SK-N-SH treated with all-trans-retinoic acid at 6 μM for 48 hours (cell line): ENCODE measurements around the gene AGAP3.

Experiments
- ATAC-seq: fragments of 200-7000 bp; cut with Tn5 transposase; 3 replicates; pipeline ENCODE4 v1.9.1; 2020; ENCODE audit warnings: mild to moderate bottlenecking, moderate library complexity
- ARNTL ChIP-seq: fragments of 450-650 bp; formaldehyde crosslinking; IDR thresholded peaks from 2 replicates; pipeline ENCODE4 v1.5.0; 2020; ENCODE audit warnings: low read depth, mild to moderate bottlenecking, moderate library complexity, borderline replicate concordance
- BACH2 ChIP-seq: fragments of 250-450 bp; sonication (Bioruptor Pico); IDR thresholded peaks from 2 replicates; pipeline ENCODE4 v1.9.0; 2021; ENCODE audit warnings: mild to moderate bottlenecking, borderline replicate concordance
- CSDC2 ChIP-seq: fragments of 250-450 bp; sonication (Bioruptor Pico); IDR thresholded peaks from 2 replicates; pipeline ENCODE4 v1.5.0; 2020; ENCODE audit warnings: mild to moderate bottlenecking, moderate library complexity
- GLIS3 ChIP-seq: fragments of 250-450 bp; sonication (Bioruptor Pico); IDR thresholded peaks from 2 replicates; pipeline ENCODE4 v1.5.0; 2020; ENCODE audit warnings: mild to moderate bottlenecking, moderate library complexity
- ISL1 ChIP-seq: fragments of 250-450 bp; sonication (Bioruptor Pico); IDR thresholded peaks from 2 replicates; pipeline ENCODE4 v2.1.2; 2022; ENCODE audit warnings: mild to moderate bottlenecking, moderate library complexity
- OSR1 ChIP-seq: fragments of 250-450 bp; sonication (Bioruptor Pico); IDR thresholded peaks from 2 replicates; pipeline ENCODE4 v1.8.0; 2022; ENCODE audit warnings: moderate library complexity, mild to moderate bottlenecking, inconsistent platforms
- RARB ChIP-seq: fragments of 250-450 bp; sonication (Bioruptor Pico); IDR thresholded peaks from 2 replicates; pipeline ENCODE4 v1.8.0; 2021; ENCODE audit warnings: mild to moderate bottlenecking, moderate library complexity
- SNAI2 ChIP-seq: fragments of 250-450 bp; sonication (Bioruptor Pico); IDR thresholded peaks from 2 replicates; pipeline ENCODE4 v1.5.0; 2020; ENCODE audit warnings: mild to moderate bottlenecking, moderate library complexity
- TCF4 ChIP-seq: fragments of 250-450 bp; sonication (Bioruptor Pico); IDR thresholded peaks from 2 replicates; pipeline ENCODE4 v1.8.0; 2021; ENCODE audit warnings: mild to moderate bottlenecking, moderate library complexity, borderline replicate concordance
- TOX ChIP-seq: fragments of 250-450 bp; sonication (Bioruptor Pico); IDR thresholded peaks from 2 replicates; pipeline ENCODE4 v1.8.0; 2021; ENCODE audit warnings: mild to moderate bottlenecking, moderate library complexity, borderline replicate concordance
- ZFP3 ChIP-seq: fragments of 250-450 bp; sonication (Bioruptor Pico); IDR thresholded peaks from 2 replicates; pipeline ENCODE4 v1.5.0; 2020; ENCODE audit warnings: mild to moderate bottlenecking, moderate library complexity
- ZFP30 ChIP-seq: fragments of 450-650 bp; formaldehyde crosslinking; IDR thresholded peaks from 2 replicates; pipeline ENCODE4 v1.5.0; 2022; ENCODE audit warnings: mild to moderate bottlenecking, moderate library complexity
- ZNF565 ChIP-seq: fragments of 450-650 bp; formaldehyde crosslinking; conservative IDR thresholded peaks from 2 replicates; pipeline ENCODE4 v1.5.0; 2020; ENCODE audit warnings: low read depth, mild to moderate bottlenecking, moderate library complexity
- ZNF70 ChIP-seq: fragments of 450-650 bp; formaldehyde crosslinking; IDR thresholded peaks from 2 replicates; pipeline ENCODE4 v1.5.0; 2020; ENCODE audit warnings: mild to moderate bottlenecking, moderate library complexity
- ZNF8 ChIP-seq: fragments of 450-650 bp; formaldehyde crosslinking; IDR thresholded peaks from 2 replicates; pipeline ENCODE4 v1.5.0; 2020; ENCODE audit warnings: mild to moderate bottlenecking, moderate library complexity
- TF ChIP-seq, protein P1 (sequence below): fragments of 250-450 bp; sonication (Bioruptor Pico); IDR thresholded peaks from 2 replicates; pipeline ENCODE4 v1.5.0; 2020; ENCODE audit warnings: mild to moderate bottlenecking, moderate library complexity
- TF ChIP-seq, protein P2 (sequence below): fragments of 250-450 bp; sonication (Bioruptor Pico); IDR thresholded peaks from 2 replicates; pipeline ENCODE4 v1.8.0; 2021; ENCODE audit warnings: low read depth, mild to moderate bottlenecking, moderate library complexity, borderline replicate concordance
- TF ChIP-seq, protein P3 (sequence below): fragments of 250-450 bp; sonication (Bioruptor Pico); IDR thresholded peaks from 2 replicates; pipeline ENCODE4 v1.5.1; 2021; ENCODE audit warnings: mild to moderate bottlenecking, moderate library complexity
- TF ChIP-seq, protein P4 (sequence below): fragments of 250-450 bp; sonication (Bioruptor Pico); IDR thresholded peaks from 2 replicates; pipeline ENCODE4 v1.8.0; 2020; ENCODE audit warnings: mild to moderate bottlenecking, moderate library complexity, borderline replicate concordance
- TF ChIP-seq, protein P5 (sequence below): fragments of 250-450 bp; sonication (Bioruptor Pico); IDR thresholded peaks from 2 replicates; pipeline ENCODE4 v1.5.1; 2020; ENCODE audit warnings: low read depth, mild to moderate bottlenecking, moderate library complexity

Gene AGAP3

DNA sequence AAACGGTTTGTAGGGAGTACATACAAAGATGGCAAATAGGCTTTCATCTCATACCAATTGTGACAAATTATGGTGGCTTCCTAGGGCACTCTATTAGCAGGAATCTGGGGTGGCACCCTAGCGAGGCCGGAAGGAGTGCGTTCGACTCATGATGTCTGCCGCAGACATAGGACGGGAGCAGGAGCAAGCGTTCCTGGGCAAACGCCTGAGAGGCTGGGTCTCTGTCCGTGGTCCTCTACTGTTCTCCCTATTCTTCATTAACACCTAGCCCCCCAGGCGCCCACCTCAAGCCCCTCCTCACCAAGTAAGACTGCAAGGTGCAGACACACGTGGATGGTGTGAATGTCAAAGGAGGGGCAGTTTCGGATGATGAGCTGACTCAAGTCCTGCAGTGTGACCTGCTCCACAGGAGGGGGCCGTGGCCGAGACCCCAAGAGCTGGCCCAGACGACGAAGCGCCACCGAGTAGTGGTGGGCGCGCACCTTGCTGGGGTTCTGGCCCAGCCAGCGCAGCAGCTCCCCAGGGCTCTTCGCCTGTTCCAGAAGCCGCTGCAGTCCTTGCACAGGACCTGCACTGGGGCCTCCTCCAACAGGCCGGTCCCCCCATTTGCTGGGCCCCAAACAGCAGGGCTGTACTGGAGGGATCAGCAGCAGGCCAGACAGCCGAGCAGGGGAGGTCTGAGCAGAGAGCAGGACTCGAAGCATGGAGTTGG is 6.9 kb upstream of the AGAP3 start:
- TF ChIP-seq SNAI2 (CRISPR knock-in tag) (no peak), ZNF565 (CRISPR knock-in tag) (no peak), ISL1 (CRISPR knock-in tag) (no peak), GLIS3 (no peak), ZNF8 (CRISPR knock-in tag) (no peak), RARB (CRISPR knock-in tag) (no peak), CSDC2 (CRISPR knock-in tag) (no peak), TOX (CRISPR knock-in tag) (no peak), ZNF70 (CRISPR knock-in tag) (no peak), ZFP3 (CRISPR knock-in tag) (no peak)
- TF ChIP-seq, protein P1, sequence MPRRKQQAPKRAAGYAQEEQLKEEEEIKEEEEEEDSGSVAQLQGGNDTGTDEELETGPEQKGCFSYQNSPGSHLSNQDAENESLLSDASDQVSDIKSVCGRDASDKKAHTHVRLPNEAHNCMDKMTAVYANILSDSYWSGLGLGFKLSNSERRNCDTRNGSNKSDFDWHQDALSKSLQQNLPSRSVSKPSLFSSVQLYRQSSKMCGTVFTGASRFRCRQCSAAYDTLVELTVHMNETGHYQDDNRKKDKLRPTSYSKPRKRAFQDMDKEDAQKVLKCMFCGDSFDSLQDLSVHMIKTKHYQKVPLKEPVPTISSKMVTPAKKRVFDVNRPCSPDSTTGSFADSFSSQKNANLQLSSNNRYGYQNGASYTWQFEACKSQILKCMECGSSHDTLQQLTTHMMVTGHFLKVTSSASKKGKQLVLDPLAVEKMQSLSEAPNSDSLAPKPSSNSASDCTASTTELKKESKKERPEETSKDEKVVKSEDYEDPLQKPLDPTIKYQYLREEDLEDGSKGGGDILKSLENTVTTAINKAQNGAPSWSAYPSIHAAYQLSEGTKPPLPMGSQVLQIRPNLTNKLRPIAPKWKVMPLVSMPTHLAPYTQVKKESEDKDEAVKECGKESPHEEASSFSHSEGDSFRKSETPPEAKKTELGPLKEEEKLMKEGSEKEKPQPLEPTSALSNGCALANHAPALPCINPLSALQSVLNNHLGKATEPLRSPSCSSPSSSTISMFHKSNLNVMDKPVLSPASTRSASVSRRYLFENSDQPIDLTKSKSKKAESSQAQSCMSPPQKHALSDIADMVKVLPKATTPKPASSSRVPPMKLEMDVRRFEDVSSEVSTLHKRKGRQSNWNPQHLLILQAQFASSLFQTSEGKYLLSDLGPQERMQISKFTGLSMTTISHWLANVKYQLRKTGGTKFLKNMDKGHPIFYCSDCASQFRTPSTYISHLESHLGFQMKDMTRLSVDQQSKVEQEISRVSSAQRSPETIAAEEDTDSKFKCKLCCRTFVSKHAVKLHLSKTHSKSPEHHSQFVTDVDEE (CRISPR knock-in tag): no peak
- TF ChIP-seq, protein P2, sequence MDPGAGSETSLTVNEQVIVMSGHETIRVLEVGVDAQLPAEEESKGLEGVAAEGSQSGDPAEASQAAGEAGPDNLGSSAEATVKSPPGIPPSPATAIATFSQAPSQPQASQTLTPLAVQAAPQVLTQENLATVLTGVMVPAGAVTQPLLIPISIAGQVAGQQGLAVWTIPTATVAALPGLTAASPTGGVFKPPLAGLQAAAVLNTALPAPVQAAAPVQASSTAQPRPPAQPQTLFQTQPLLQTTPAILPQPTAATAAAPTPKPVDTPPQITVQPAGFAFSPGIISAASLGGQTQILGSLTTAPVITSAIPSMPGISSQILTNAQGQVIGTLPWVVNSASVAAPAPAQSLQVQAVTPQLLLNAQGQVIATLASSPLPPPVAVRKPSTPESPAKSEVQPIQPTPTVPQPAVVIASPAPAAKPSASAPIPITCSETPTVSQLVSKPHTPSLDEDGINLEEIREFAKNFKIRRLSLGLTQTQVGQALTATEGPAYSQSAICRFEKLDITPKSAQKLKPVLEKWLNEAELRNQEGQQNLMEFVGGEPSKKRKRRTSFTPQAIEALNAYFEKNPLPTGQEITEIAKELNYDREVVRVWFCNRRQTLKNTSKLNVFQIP: no peak
- TF ChIP-seq, protein P3, sequence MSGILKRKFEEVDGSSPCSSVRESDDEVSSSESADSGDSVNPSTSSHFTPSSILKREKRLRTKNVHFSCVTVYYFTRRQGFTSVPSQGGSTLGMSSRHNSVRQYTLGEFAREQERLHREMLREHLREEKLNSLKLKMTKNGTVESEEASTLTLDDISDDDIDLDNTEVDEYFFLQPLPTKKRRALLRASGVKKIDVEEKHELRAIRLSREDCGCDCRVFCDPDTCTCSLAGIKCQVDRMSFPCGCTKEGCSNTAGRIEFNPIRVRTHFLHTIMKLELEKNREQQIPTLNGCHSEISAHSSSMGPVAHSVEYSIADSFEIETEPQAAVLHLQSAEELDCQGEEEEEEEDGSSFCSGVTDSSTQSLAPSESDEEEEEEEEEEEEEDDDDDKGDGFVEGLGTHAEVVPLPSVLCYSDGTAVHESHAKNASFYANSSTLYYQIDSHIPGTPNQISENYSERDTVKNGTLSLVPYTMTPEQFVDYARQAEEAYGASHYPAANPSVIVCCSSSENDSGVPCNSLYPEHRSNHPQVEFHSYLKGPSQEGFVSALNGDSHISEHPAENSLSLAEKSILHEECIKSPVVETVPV: no peak
- ATAC-seq: no peak

DNA sequence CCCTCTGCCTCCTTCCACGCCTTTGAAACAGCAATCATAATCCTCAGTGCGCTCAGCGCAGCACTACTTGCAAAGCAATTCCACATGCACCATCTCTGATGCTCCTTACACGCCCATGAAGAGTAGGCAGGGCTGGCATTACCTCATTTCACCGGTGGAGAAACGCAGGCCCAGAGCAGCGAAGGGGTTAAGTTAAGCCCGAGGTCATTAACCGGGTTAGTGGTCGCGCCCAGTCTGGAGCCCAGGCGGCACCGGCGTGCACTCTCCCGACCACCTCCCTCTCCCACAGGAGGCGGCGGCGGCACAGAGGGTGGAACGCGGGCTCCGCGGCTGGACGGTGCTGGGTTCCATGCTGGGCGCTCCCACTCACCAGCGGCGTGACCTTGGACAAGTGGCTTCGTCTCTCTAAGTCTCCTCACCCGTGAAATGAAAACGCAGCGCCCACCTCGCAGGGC is 6.2 kb upstream of the AGAP3 start:
- peak; percentile 28 for ATAC-seq

DNA sequence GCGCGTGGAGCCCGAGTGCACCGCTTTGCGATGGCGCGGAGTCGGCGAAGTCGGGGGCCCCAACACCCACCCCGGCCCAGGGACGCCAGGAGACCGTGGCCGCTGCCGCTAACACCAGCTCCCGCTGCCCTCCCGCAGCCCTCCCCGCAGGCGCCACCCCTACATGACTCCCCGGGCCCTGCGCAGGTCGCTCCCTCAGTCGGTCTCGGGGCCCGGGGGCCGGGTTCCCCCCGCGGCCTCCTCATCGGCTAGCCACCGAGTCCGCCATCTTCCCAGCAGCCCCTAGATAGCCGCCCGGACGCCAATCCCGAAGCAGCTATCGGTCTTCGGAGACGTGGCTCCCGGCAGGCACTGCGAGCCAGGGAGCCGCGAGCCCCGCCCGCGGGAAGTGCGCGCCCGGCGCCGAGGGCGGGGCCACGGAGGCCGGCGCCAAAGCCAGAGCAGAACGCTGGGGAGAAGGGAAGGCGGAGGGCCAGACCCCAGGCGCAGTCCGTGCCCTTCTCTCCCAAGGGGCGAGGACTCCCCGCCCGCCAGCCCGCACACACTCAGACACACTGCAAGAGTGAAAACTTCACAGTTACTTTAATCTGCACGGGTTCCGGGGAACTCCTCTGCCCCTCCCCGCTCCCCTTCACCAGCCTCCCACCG is 5.6 kb upstream of the AGAP3 start, which contains the start of gene FASTK:
Gene FASTK, minus strand, starts transcription at position 288 of the 648 bp plus-strand sequence. Its CDS starts 43 bp downstream, at position 245.
- ATAC-seq: peak; percentile 85
- TF ChIP-seq GLIS3 (peak; percentile 6; the same call in 1 of the 2 replicates), ARNTL (CRISPR knock-in tag) (no peak)
- TF ChIP-seq, protein P4, sequence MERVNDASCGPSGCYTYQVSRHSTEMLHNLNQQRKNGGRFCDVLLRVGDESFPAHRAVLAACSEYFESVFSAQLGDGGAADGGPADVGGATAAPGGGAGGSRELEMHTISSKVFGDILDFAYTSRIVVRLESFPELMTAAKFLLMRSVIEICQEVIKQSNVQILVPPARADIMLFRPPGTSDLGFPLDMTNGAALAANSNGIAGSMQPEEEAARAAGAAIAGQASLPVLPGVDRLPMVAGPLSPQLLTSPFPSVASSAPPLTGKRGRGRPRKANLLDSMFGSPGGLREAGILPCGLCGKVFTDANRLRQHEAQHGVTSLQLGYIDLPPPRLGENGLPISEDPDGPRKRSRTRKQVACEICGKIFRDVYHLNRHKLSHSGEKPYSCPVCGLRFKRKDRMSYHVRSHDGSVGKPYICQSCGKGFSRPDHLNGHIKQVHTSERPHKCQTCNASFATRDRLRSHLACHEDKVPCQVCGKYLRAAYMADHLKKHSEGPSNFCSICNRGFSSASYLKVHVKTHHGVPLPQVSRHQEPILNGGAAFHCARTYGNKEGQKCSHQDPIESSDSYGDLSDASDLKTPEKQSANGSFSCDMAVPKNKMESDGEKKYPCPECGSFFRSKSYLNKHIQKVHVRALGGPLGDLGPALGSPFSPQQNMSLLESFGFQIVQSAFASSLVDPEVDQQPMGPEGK: peak; percentile 78

More for the DNA sequence above, 6.2 kb upstream of the AGAP3 start:
- no peak; the same call in 1 of the 2 replicates for TF ChIP-seq GLIS3
- TF ChIP-seq OSR1: no peak
- no peak for TF ChIP-seq ISL1 (CRISPR knock-in tag)
- no peak for TF ChIP-seq TOX (CRISPR knock-in tag)

DNA sequence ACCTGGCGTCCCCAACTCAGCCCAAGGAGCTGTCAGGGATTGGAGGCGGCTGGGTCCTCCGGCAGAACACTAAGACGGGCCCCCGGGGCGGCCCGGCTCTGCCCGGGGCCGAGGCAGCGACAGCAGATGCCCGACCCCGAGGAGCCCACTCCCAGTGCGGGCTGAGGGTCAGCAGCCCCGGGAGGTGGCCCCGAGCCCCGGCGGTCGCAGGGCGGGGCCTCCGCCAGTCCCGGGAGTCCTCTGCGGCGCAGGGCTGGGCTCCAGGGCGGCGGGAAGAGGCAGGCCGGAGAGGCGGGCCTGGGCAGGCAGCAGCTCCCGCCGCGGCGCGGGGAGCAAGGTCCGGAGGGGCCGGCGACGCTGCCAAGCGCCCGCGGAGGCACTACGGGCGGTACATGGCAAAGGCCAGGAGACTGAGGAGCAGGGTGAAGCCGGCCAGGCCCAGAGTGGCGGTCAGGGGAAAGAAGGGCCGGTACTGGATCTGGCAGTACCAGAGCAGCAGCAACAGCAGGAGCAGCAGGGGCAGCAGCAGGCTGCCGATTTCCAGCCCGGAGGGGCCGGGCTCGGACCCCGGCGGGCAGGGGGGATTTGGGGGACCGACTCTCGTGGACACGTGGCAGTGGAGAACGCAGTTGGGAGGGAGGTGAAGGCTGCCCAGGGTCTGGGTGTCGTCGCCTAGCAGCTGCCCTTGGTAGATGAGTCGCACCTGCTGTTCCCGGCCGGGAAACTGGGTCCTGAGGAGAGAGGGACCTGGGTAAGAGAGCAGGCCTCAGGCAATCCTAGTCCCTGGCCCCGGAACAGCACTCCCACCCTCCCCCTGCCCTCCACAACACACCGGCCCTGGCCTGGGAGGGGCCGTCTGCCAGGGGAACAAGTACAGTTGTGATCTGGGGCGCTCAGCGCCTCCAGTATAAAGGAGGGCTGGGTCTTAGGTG is 4.8 kb upstream of the AGAP3 start:
- no peak; the same call in 2 of the 3 replicates for ATAC-seq
- TF ChIP-seq, protein P3: no peak
- TF ChIP-seq SNAI2 (CRISPR knock-in tag) (no peak), GLIS3 (no peak), ARNTL (CRISPR knock-in tag) (no peak), ZFP30 (CRISPR knock-in tag) (no peak), CSDC2 (CRISPR knock-in tag) (no peak), ISL1 (CRISPR knock-in tag) (no peak), RARB (CRISPR knock-in tag) (no peak), TCF4 (no peak), BACH2 (CRISPR knock-in tag) (no peak), TOX (CRISPR knock-in tag) (no peak)
- TF ChIP-seq, protein P5, sequence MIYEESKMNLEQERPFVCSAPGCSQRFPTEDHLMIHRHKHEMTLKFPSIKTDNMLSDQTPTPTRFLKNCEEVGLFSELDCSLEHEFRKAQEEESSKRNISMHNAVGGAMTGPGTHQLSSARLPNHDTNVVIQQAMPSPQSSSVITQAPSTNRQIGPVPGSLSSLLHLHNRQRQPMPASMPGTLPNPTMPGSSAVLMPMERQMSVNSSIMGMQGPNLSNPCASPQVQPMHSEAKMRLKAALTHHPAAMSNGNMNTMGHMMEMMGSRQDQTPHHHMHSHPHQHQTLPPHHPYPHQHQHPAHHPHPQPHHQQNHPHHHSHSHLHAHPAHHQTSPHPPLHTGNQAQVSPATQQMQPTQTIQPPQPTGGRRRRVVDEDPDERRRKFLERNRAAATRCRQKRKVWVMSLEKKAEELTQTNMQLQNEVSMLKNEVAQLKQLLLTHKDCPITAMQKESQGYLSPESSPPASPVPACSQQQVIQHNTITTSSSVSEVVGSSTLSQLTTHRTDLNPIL (CRISPR knock-in tag): no peak
